ENCODE measurements around the gene PSME4. TPM values are rescaled to one million over a fixed set of nuclear protein-coding genes. Genes with fewer than 3 reads are reported as not detected.

The PSME4 gene
- total RNA-seq, 1 experiment from 2014 or later, result 87.4 TPM

GRCh38 chr2:53819634-53820033 lies 151.2 kb downstream of the PSME4 start:
- Histone ChIP-seq H3K23me2 (ENCODE audit: insufficient read length, low read depth, low read length, poor library complexity, severe bottlenecking) (no peaks in the 10 kb centered on the region), H2AK5ac (ENCODE audit: insufficient read length, low read length) (no peak overlapping the region), H2BK12ac (ENCODE audit: insufficient read length, low read depth, low read length) (no peak overlapping the region), H3K9ac (ENCODE audit: extremely low read depth, insufficient read length, low read length) (no peak overlapping the region), H3K18ac (ENCODE audit: insufficient read length, low read depth, low read length) (no peak overlapping the region), H3K79me1 (ENCODE audit: insufficient read depth, low read depth, low read length, poor library complexity, severe bottlenecking) (no peaks in the 10 kb centered on the region), H3K14ac (ENCODE audit: insufficient read depth, low read length) (no peak overlapping the region), H2AFZ (ENCODE audit: low read length) (no peak overlapping the region), H4K5ac (ENCODE audit: insufficient read length, low read depth, low read length) (no peak overlapping the region), H3T11ph (ENCODE audit: low read length) (no peak overlapping the region), H3K9me3 (ENCODE audit: control insufficient read depth, low read depth, low read length) (no peaks in the 10 kb centered on the region), H3K4ac (ENCODE audit: low read depth, low read length) (no peak overlapping the region), H2BK20ac (ENCODE audit: low read depth, low read length, poor library complexity, severe bottlenecking) (no peak overlapping the region), H4K20me1 (ENCODE audit: control insufficient read depth, insufficient read depth, insufficient read length) (no peaks in the 10 kb centered on the region), H3K27me3 (ENCODE audit: insufficient read depth, low read length) (no peaks in the 10 kb centered on the region), H2BK120ac (ENCODE audit: low read depth, low read length, poor library complexity, severe bottlenecking) (no peak overlapping the region), H3K4me1 (ENCODE audit: insufficient read depth, low read length) (no peaks in the 10 kb centered on the region), H3K23ac (ENCODE audit: insufficient read length, low read depth, low read length) (no peak overlapping the region), H3K79me2 (ENCODE audit: insufficient read depth, low read length) (no peaks in the 10 kb centered on the region), H2BK15ac (ENCODE audit: low read depth, low read length) (no peak overlapping the region), H2BK5ac (ENCODE audit: insufficient read length, low read length) (no peak overlapping the region), H3K56ac (ENCODE audit: insufficient read length, low read depth, low read length) (no peak overlapping the region), H3K4me2 (ENCODE audit: insufficient read depth, insufficient read length, low read length) (no peak overlapping the region), H4K8ac (replicated peaks; ENCODE audit: insufficient read length, low read depth, low read length) (no peak overlapping the region), H4K91ac (ENCODE audit: insufficient read length, low read depth, low read length) (no peak overlapping the region), H3K27ac (ENCODE audit: insufficient read length, low read depth, low read length) (no peak overlapping the region)
- DNase-seq, result no peak
- peaks cover 6 to 23% (median 16%) of the 10 kb centered on the region in 3 experiments; a peak in 6 of 7 replicates for H3K36me3 Mint-ChIP-seq (ENCODE audit: insufficient read depth in 1 of 3, low read depth in 3 of 3)
- no peaks in the 10 kb centered on the region for H3K9me3 Mint-ChIP-seq
- WGBS (ENCODE audit: extremely low coverage, insufficient read length, low lambda C conversion rate), result no CpG with 5 or more reads among the region's 4 CpGs
- H3K27me3 Mint-ChIP-seq (ENCODE audit: low read depth), result no peaks in the 10 kb centered on the region
- no peak for TF ChIP-seq CTCF (conservative IDR thresholded peaks at IDR 0.05)
- peaks cover 0 to 5% of the 10 kb centered on the region in 2 experiments; a peak in 1 of 4 replicates for H3K4me1 Mint-ChIP-seq
- H3K4me3 Mint-ChIP-seq, result no peak overlapping the region
- H3K27ac Mint-ChIP-seq, result 0 out of 7 replicates have a peak overlapping the region, but pooled peaks of 1 of the 3 experiments have one; percentile 11
